H1 (cell line): ENCODE measurements around the gene CLEC18C. TPM values are rescaled to one million over a fixed set of nuclear protein-coding genes. Genes with fewer than 3 reads are reported as not detected.
"Not testable (repeated sequence)": the region's sequence is repeated elsewhere in the genome, so short reads cannot be mapped to it uniquely, and the experiment has no call there.

Experiments
- CTCF ChIA-PET: fragments of 300-600 bp; sonication (Branson Sonifier 250); formaldehyde crosslinking; loops from one replicate; lab custom pipeline; 2021; ENCODE audit not compliant: partially characterized antibody; lab: Charles Lee
- POLR2A ChIA-PET: fragments of 300-600 bp; sonication (Branson Sonifier 250); formaldehyde crosslinking; loops from one replicate; lab custom pipeline; 2021; ENCODE audit warnings: inconsistent platforms; ENCODE audit not compliant: partially characterized antibody; lab: Charles Lee
- DNase-seq, 2 experiments: peaks; one replicate each; pipeline versions ENCODE4 v3.0.0 to v3.0.0-alpha.2; 2010 to 2022; ENCODE audit warnings: low spot score in 2 of 2, low read depth in 1 of 2, mixed read lengths in 1 of 2
- FAIRE-seq: peaks from 2 replicates; lab custom pipeline; 2011; peaks lifted over from hg19 to GRCh38; lab: Jason Lieb, UNC
- H2AFZ ChIP-seq: 2 replicates; pipeline ENCODE4 v1.8.1; 2012; ENCODE audit warnings: low read length, inconsistent platforms
- H2AK5ac ChIP-seq: 2 replicates; pipeline ENCODE4 v1.6.1; 2013; ENCODE audit warnings: low read depth, low read length
- H2BK120ac ChIP-seq: replicated peaks from 2 replicates; pipeline ENCODE3; 2013; ENCODE audit warnings: low read depth, low read length, inconsistent platforms
- H2BK12ac ChIP-seq: 2 replicates; pipeline ENCODE4 v1.6.1; 2013; ENCODE audit warnings: low read depth, low read length
- H2BK15ac ChIP-seq: 2 replicates; pipeline ENCODE4 v1.6.1; 2013; ENCODE audit warnings: low read length
- H2BK20ac ChIP-seq: 2 replicates; pipeline ENCODE4 v1.6.1; 2013; ENCODE audit warnings: low read length
- H2BK5ac ChIP-seq: 2 replicates; pipeline ENCODE4 v1.6.1; 2013; ENCODE audit warnings: low read depth, low read length
- H3K14ac ChIP-seq: 2 replicates; pipeline ENCODE4 v1.6.1; 2013; ENCODE audit warnings: inconsistent platforms; ENCODE audit not compliant: insufficient read length
- H3K18ac ChIP-seq: 2 replicates; pipeline ENCODE4 v1.6.1; 2013; ENCODE audit warnings: low read length; ENCODE audit errors: extremely low read depth
- H3K23ac ChIP-seq: 2 replicates; pipeline ENCODE4 v1.6.1; 2013; ENCODE audit warnings: inconsistent platforms; ENCODE audit not compliant: insufficient read length
- H3K23me2 ChIP-seq: 2 replicates; pipeline ENCODE4 v1.6.1; 2013; ENCODE audit warnings: low read depth, low read length
- H3K27ac ChIP-seq: 2 replicates; pipeline ENCODE4 v1.6.1; 2011; ENCODE audit warnings: low read depth, low read length, inconsistent platforms
- H3K27me3 ChIP-seq, 4 experiments: replicated peaks in 1 of 4; 1 replicate in 1 of 4; 2 replicates in 3 of 4; pipeline versions ENCODE4 v1.6.1 to v1.8.1; 2011 to 2013; ENCODE audit warnings: low read length in 3 of 4, mild to moderate bottlenecking in 3 of 4, inconsistent platforms in 2 of 4, mixed read lengths in 2 of 4, moderate library complexity in 1 of 4; ENCODE audit not compliant: control insufficient read depth in 3 of 4, insufficient read depth in 3 of 4; ENCODE audit errors: extremely low read depth in 1 of 4
- H3K36me3 ChIP-seq, 4 experiments: 2 replicates each; pipeline versions ENCODE4 v1.6.1 to v1.8.1; 2011 to 2013; ENCODE audit warnings: mild to moderate bottlenecking in 4 of 4, low read length in 3 of 4, moderate library complexity in 2 of 4, control low read depth in 1 of 4, inconsistent platforms in 1 of 4; ENCODE audit not compliant: insufficient read depth in 4 of 4, control insufficient read depth in 2 of 4
- H3K4ac ChIP-seq: replicated peaks from 2 replicates; pipeline ENCODE3; 2013; ENCODE audit warnings: low read length, low read depth, mixed read lengths, inconsistent platforms; ENCODE audit not compliant: insufficient read length
- H3K4me1 ChIP-seq, 4 experiments: replicated peaks in 1 of 4; 1 replicate in 1 of 4; 2 replicates in 3 of 4; pipeline versions ENCODE4 v1.6.1 to v1.8.1; 2011 to 2013; ENCODE audit warnings: low read length in 3 of 4, inconsistent platforms in 2 of 4, mixed read lengths in 1 of 4; ENCODE audit not compliant: insufficient read depth in 4 of 4, control insufficient read depth in 3 of 4
- H3K4me2 ChIP-seq, 2 experiments: 2 replicates each; pipeline versions ENCODE4 v1.6.1 to v1.8.1; 2011 to 2013; ENCODE audit warnings: low read depth in 2 of 2, low read length in 2 of 2, control low read depth in 1 of 2, inconsistent platforms in 1 of 2, mild to moderate bottlenecking in 1 of 2; ENCODE audit not compliant: insufficient read depth in 1 of 2
- H3K4me3 ChIP-seq, 4 experiments: fragments of 200-600, 300-600 bp in 1 of 4; sonication (generic), shearing (Covaris generic), sonication (Bioruptor Twin) in 1 of 4; 2 replicates each; pipeline versions ENCODE4 v1.5.1 to v1.8.1; 2011 to 2016; ENCODE audit warnings: low read length in 4 of 4, low read depth in 3 of 4, control low read depth in 2 of 4, inconsistent platforms in 2 of 4, mild to moderate bottlenecking in 2 of 4, mixed read lengths in 1 of 4, moderate library complexity in 1 of 4; ENCODE audit not compliant: insufficient read depth in 2 of 4; ENCODE audit errors: extremely low read depth in 1 of 4
- H3K56ac ChIP-seq: replicated peaks from 2 replicates; pipeline ENCODE3; 2013; ENCODE audit warnings: low read depth, mild to moderate bottlenecking, mixed read lengths, low read length, inconsistent platforms; ENCODE audit not compliant: insufficient read length
- H3K79me1 ChIP-seq: 2 replicates; pipeline ENCODE4 v1.6.1; 2013; ENCODE audit warnings: low read depth, low read length, control low read depth
- H3K79me2 ChIP-seq, 2 experiments: 2 replicates each; pipeline versions ENCODE4 v1.6.1 to v1.8.1; 2012 to 2013; ENCODE audit warnings: low read length in 2 of 2, mild to moderate bottlenecking in 2 of 2, inconsistent platforms in 1 of 2; ENCODE audit not compliant: insufficient read depth in 2 of 2, control insufficient read depth in 1 of 2
- H3K9ac ChIP-seq, 4 experiments: replicated peaks in 1 of 4; 1 replicate in 1 of 4; 2 replicates in 3 of 4; pipeline versions ENCODE4 v1.6.1 to v1.8.1; 2011 to 2013; ENCODE audit warnings: low read depth in 3 of 4, low read length in 3 of 4, control low read depth in 2 of 4, mild to moderate bottlenecking in 2 of 4, moderate library complexity in 2 of 4, inconsistent platforms in 1 of 4; ENCODE audit errors: extremely low read depth in 1 of 4
- H3K9me3 ChIP-seq, 2 experiments: 2 replicates each; pipeline versions ENCODE4 v1.6.1 to v1.8.1; 2012 to 2013; ENCODE audit warnings: mild to moderate bottlenecking in 2 of 2, moderate library complexity in 2 of 2, control low read depth in 1 of 2, inconsistent platforms in 1 of 2, low read depth in 1 of 2, low read length in 1 of 2, mixed read lengths in 1 of 2; ENCODE audit not compliant: insufficient read depth in 2 of 2
- H4K20me1 ChIP-seq, 2 experiments: replicated peaks in 1 of 2; 2 replicates each; pipeline versions ENCODE3 to v1.8.1; 2011 to 2013; ENCODE audit warnings: inconsistent platforms in 2 of 2, low read length in 2 of 2, mild to moderate bottlenecking in 1 of 2; ENCODE audit not compliant: insufficient read depth in 2 of 2, control insufficient read depth in 1 of 2
- H4K5ac ChIP-seq: 2 replicates; pipeline ENCODE4 v1.6.1; 2013; ENCODE audit warnings: low read length, low read depth, mixed read lengths, inconsistent platforms; ENCODE audit not compliant: insufficient read length
- H4K8ac ChIP-seq: 2 replicates; pipeline ENCODE4 v1.8.0; 2013; ENCODE audit warnings: mild to moderate bottlenecking, moderate library complexity, low read length, inconsistent platforms; ENCODE audit not compliant: insufficient read depth; ENCODE audit errors: extremely low read depth
- H4K91ac ChIP-seq: replicated peaks from 2 replicates; pipeline ENCODE3; 2013; ENCODE audit warnings: low read length, mixed read lengths, inconsistent platforms; ENCODE audit not compliant: insufficient read length
- WGBS, 2 experiments: shearing (Covaris generic) in 1 of 2; methylation state at CpG; one replicate each; pipeline versions ENCODE4 v1.1.6 to v1.1.7; 2013 to 2015; ENCODE audit warnings: low lambda C conversion rate in 2 of 2, mixed read lengths in 2 of 2, inconsistent platforms in 1 of 2, low coverage in 1 of 2, missing lambda C conversion rate in 1 of 2; ENCODE audit not compliant: insufficient replicate concordance in 2 of 2, insufficient coverage in 1 of 2, insufficient read length in 1 of 2; ENCODE audit errors: extremely low coverage in 1 of 2, missing lambda C conversion rate in 1 of 2; 5-methylcytosine and 5-hydroxymethylcytosine counted together
- polyA plus RNA-seq, 7 experiments: library from polyadenylated mRNA; depleted of rRNA in 3 of 7; stranded (reverse) in 5 of 7; unstranded in 2 of 7; fragments of >200 nt in 5 of 7; fragments of 200-250 nt in 2 of 7; gene quantifications; 1 replicate in 5 of 7; 2 replicates in 1 of 7; 4 replicates in 1 of 7; pipeline versions ENCODE4 v1.2.1 to v1.2.3, GENCODE V29; 2011 to 2013; ENCODE audit warnings: missing spikeins in 2 of 7, mixed read lengths in 2 of 7
- total RNA-seq: library from RNA; stranded (reverse); fragmentation: NEBNext Ultra II Directional; extraction: Animal tissue kit (Norgen Biotek cat#: 25700); gene quantifications from 2 replicates; pipeline ENCODE4 v1.2.1, GENCODE V29; 2021

Gene CLEC18C
- total and polyA plus RNA-seq, 2 of the 8 experiments (the other 6 are each of a cell fraction or from before 2014, with no cell fraction given): 0.11 TPM; not detected in 1

- 87% methylated on average over 10 of the region's 11 CpGs; no CpG with 5 or more reads in 1 of the 2 experiments for WGBS, 2 experiments
- CTCF ChIA-PET: not testable (repeated sequence)
Measured at GRCh38 chr16:70147853-70148252, 25.7 kb upstream of the CLEC18C start.

GRCh38 chr16:70148453-70148852 lies 25.1 kb upstream of the CLEC18C start:
- H3K4me1 ChIP-seq, H3K4me2 ChIP-seq, H3K4me3 ChIP-seq, H2BK15ac ChIP-seq, H3K14ac ChIP-seq, H3K18ac ChIP-seq, H2BK12ac ChIP-seq, H3K9ac ChIP-seq, H3K27me3 ChIP-seq, CTCF ChIA-PET, H3K23ac ChIP-seq, H2AK5ac ChIP-seq, H2AFZ ChIP-seq, H2BK20ac ChIP-seq, H3K4ac ChIP-seq, H3K79me1 ChIP-seq, H4K8ac ChIP-seq, H4K91ac ChIP-seq, H3K27ac ChIP-seq, H4K20me1 ChIP-seq, H4K5ac ChIP-seq, DNase-seq, FAIRE-seq, H2BK5ac ChIP-seq, H3K23me2 ChIP-seq, H3K79me2 ChIP-seq, H3K9me3 ChIP-seq, H2BK120ac ChIP-seq, H3K56ac ChIP-seq: not testable (repeated sequence)
- 93% methylated on average over 5 of the region's 6 CpGs; no CpG with 5 or more reads in 1 of the 2 experiments for WGBS, 2 experiments
- H3K36me3 ChIP-seq: peaks cover 26 to 59% (median 38%) of the 10 kb centered on the region in 4 experiments
- POLR2A ChIA-PET: interaction anchor here (0.6 kb wide), 2 partner anchors 32 to 133 kb away, joined by 3 read pairs; no protein-coding TSS in a partner anchor

More at GRCh38 chr16:70147853-70148252, 25.7 kb upstream of the CLEC18C start:
- H4K5ac ChIP-seq, H3K9me3 ChIP-seq, H3K27ac ChIP-seq, H4K91ac ChIP-seq, H2BK20ac ChIP-seq, H2AK5ac ChIP-seq, H3K4ac ChIP-seq, H3K79me1 ChIP-seq, H2BK12ac ChIP-seq, H3K23ac ChIP-seq, FAIRE-seq, H3K9ac ChIP-seq, H2BK5ac ChIP-seq, H3K4me1 ChIP-seq, H3K18ac ChIP-seq, H2BK120ac ChIP-seq, H3K23me2 ChIP-seq, H2BK15ac ChIP-seq, H4K8ac ChIP-seq, H4K20me1 ChIP-seq, H3K56ac ChIP-seq, DNase-seq, H3K79me2 ChIP-seq, POLR2A ChIA-PET, H3K4me2 ChIP-seq, H3K4me3 ChIP-seq, H3K14ac ChIP-seq, H2AFZ ChIP-seq, H3K27me3 ChIP-seq: not testable (repeated sequence)
- peaks cover 25 to 58% (median 37%) of the 10 kb centered on the region in 4 experiments for H3K36me3 ChIP-seq
